ENCODE results near the gene TMEM234.
A peak's percentile ranks its signal among the peaks of the same experiment; 100 is the strongest.

TMEM234 gene

DNA sequence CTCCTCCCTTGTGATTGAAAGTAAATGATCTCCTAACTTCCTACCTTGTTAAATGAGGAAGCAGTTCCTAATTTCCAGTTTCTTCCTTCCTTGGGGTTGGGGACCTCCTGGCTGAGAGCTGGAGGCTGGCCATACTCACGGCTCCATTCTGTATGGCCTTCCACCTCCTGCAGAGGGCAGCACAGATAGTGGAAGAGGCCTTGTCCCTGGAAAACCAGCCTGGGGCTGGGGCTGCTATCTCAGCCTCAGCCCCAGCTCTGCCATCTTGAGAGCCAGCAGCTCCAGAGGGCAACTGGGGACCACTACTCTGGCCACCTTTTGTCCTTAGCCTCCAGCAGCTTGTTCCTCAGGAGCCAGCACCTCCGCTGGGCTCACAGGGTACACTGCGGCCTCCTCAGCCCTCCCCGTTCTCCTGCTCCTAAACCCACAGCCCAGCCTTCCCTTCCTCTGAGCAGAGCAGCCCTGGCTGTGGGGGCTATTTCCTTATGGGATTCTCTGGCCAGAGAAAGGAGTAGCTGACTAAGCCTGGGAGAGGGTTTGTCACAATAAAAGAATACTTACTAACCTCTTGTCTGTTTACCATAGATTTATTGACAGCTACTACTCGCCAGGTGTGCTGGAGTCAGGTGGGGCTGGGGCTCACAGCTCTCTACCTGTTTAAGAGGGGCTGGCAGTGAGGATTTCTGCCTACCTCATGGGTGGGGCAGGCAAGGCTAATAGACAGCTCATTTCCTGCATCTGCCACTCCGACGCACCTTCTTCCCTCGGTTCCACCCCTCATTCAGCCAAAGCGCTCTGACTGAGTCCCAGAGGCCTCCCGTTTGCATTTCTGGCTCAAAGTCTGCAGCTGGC is 6.3 kb downstream of the TMEM234 start:
- TF ChIP-seq L3MBTL2 (conservative IDR thresholded peaks at IDR 0.05) (no peak), HDGF (IDR thresholded peaks at IDR 0.05; ENCODE audit: borderline replicate concordance) (0 out of 2 replicates have a peak, but pooled peaks have one; percentile 12)
- TF ChIP-seq, protein P1, sequence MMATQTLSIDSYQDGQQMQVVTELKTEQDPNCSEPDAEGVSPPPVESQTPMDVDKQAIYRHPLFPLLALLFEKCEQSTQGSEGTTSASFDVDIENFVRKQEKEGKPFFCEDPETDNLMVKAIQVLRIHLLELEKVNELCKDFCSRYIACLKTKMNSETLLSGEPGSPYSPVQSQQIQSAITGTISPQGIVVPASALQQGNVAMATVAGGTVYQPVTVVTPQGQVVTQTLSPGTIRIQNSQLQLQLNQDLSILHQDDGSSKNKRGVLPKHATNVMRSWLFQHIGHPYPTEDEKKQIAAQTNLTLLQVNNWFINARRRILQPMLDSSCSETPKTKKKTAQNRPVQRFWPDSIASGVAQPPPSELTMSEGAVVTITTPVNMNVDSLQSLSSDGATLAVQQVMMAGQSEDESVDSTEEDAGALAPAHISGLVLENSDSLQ (IDR thresholded peaks at IDR 0.05): no peak
- DNase-seq (ENCODE audit: extremely low spot score): peak; percentile 87
- CTCF ChIA-PET: interaction anchor here (0.5 to 1.7 kb wide), 20 partner anchors 8 to 370 kb away, joined by 3 to 7 read pairs (median 4); partner anchors contain the start of genes CCDC28B, IQCC and TXLNA
- POLR2A ChIA-PET: interaction anchor here (0.9 to 3.0 kb wide), 9 partner anchors 10 to 143 kb away, joined by 3 to 21 read pairs (median 3); partner anchors contain the start of genes CCDC28B, IQCC, TMEM39B and TXLNA

DNA sequence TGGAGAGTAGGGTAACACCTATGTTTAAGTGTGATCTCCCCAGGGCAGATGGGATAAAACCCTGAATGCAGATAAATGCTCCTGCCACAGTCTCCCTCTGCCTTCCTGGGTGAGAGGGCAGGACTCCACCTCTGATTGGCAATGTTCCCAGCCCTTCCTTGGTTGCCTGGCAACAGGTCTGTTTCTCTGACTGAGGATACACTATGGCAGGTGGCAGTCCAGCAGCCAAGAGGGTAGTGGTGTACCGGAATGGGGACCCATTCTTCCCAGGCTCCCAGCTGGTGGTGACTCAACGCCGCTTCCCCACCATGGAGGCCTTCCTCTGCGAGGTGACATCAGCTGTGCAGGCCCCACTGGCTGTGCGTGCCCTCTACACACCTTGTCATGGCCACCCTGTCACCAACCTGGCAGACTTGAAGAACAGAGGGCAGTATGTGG is 13.2 kb downstream of the TMEM234 start, which contains the start of gene DCDC2B:
DCDC2B (plus strand) TSS at position 199 of the 438 bp plus-strand sequence; CDS start at position 204, 5 bp downstream.
- no peak for DNase-seq (ENCODE audit: extremely low spot score)
- CTCF ChIA-PET: interaction anchor here (0.9 kb wide), 1 partner anchor 39 kb away, joined by 3 read pairs; no protein-coding TSS in a partner anchor
- POLR2A ChIA-PET: interaction anchor here (0.7 to 1.4 kb wide), 3 partner anchors 9 to 13 kb away, joined by 3 to 5 read pairs (median 3); partner anchors contain the start of genes CCDC28B, EIF3I and TMEM234
- TF ChIP-seq SUZ12 (IDR thresholded peaks at IDR 0.05): no peak

DNA sequence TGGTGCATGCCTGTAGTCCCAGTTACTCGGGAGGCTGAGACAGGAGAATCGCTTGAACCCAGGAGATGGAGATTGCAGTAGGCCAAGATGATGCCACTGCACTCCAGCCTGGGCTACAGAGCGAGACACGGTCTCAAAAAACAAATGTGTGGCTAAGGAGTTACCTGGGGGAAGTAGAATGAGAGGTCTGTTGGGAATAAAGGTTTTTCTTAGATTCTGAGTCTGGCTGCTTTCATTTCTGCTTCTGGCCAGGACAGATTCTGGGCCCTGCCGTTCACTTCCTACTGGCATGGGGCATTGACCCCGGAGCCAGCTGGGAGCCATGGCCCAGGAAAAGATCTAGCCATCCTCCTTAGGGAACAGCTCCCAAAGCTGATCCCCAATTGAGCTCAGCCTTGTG is 13.7 kb downstream of the TMEM234 start:
- no peak for TF ChIP-seq HDGF (IDR thresholded peaks at IDR 0.05; ENCODE audit: borderline replicate concordance)
- TF ChIP-seq ARNT (IDR thresholded peaks at IDR 0.05): no peak
- TF ChIP-seq SUZ12 (IDR thresholded peaks at IDR 0.05): no peak
- TF ChIP-seq NFRKB (IDR thresholded peaks at IDR 0.05): no peak
- no peak for TF ChIP-seq ZNF384 (IDR thresholded peaks at IDR 0.05)
- no peak for TF ChIP-seq L3MBTL2 (conservative IDR thresholded peaks at IDR 0.05)
- no peak for TF ChIP-seq FOXM1 (IDR thresholded peaks at IDR 0.05; ENCODE audit: borderline replicate concordance)
- no peak for TF ChIP-seq ELF4 (IDR thresholded peaks at IDR 0.05)
- DNase-seq (ENCODE audit: extremely low spot score): no peak
- CTCF ChIA-PET: interaction anchor here (0.9 kb wide), 1 partner anchor 40 kb away, joined by 3 read pairs; no protein-coding TSS in a partner anchor
- POLR2A ChIA-PET: interaction anchor here (1.1 to 1.4 kb wide), 2 partner anchors 8 to 14 kb away, joined by 3 to 5 read pairs; partner anchors contain the start of genes CCDC28B, EIF3I and TMEM234

DNA sequence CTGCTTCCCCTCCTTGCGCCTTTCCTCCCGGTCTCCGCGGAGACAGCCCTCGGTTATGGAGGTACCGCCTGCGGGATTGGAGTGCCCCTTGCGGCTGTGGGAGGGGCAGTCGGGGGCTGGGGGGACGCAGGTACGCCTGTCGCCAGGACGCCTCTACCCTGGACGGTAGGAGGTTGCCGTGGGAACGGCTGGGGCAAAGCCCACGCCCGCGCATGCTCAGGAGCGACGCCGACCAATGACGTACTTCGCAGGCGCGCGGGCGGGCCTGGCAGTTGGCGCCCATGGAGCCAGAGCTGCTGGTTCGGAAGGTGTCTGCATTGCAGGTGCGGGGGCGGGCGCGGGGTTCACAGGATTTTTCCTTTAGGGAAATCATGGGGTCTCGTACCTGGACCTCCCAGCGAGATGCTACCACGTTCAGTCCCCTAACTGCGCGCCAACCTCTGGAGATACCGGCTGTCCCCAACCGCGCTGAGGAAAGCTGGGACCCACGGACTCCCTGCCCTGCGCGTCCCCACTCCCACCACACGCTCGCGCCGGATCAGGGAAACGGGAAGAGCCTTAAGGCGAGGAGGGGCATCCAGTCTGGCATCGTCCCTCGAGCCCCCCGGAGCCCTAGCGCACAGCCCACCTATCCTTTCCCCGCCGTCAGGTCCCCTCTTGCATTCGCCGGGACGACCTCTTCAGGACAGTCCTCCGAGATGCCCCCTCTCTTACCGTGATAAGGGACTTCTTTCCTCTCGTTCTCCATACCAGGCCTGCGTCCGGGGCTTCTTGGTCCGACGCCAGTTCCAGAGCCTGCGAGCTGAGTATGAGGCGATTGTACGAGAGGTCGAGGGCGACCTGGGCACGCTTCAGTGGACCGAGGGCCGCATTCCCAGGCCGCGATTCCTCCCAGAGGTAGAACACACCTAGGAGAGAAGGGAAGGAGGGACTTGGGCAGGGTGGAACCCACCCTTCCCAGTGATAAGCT is 16.5 kb downstream of the TMEM234 start, which contains the start of gene IQCC:
IQCC (plus strand) TSS at position 271 of the 970 bp plus-strand sequence; CDS start at position 282, 11 bp downstream.
- DNase-seq (ENCODE audit: extremely low spot score): peak; percentile 99
- ChIA-PET CTCF (interaction anchor here (0.6 to 1.3 kb wide), 4 partner anchors 10 to 228 kb away, joined by 3 read pairs; no protein-coding TSS in a partner anchor), POLR2A (interaction anchor here (0.6 to 2.2 kb wide), 11 partner anchors 10 to 145 kb away, joined by 3 to 21 read pairs (median 3); partner anchors contain the start of genes EIF3I, TMEM234 and TXLNA)

DNA sequence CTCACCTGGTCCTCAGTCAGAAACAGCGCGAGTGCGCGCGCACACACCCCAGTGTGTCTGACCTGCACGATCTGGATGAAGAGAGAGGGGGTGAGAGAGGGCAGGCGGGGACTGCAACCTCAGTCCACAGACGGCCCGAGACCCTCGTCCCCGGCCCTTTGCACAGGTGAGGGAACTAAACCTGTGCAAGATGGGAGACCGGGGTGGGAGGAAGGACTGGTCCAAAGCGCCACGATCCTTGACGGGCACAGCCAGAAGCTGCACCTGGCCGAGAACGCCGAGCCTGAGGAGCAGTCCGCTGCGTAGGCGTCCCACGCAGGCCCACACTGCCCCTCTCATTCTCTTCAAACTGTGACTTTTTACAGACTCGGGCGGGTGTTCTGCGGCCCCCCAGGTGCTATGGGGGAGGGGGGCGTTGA is 17.2 kb downstream of the TMEM234 start:
- POLR2A ChIA-PET: interaction anchor here (0.6 to 2.2 kb wide), 9 partner anchors 10 to 146 kb away, joined by 3 to 21 read pairs (median 6); partner anchors contain the start of genes EIF3I, TMEM234 and TXLNA
- TF ChIP-seq FOXK2 (IDR thresholded peaks at IDR 0.05): no peak
- no peak for TF ChIP-seq L3MBTL2 (conservative IDR thresholded peaks at IDR 0.05)
- no peak for TF ChIP-seq BHLHE40 (IDR thresholded peaks at IDR 0.05; ENCODE audit: borderline replicate concordance)
- no peak for TF ChIP-seq NFRKB (IDR thresholded peaks at IDR 0.05)
- TF ChIP-seq TARDBP (IDR thresholded peaks at IDR 0.05): no peak
- TF ChIP-seq HDGF (IDR thresholded peaks at IDR 0.05; ENCODE audit: borderline replicate concordance): no peak
- TF ChIP-seq FOXA1 (IDR thresholded peaks at IDR 0.05): no peak
- TF ChIP-seq, protein P1 (IDR thresholded peaks at IDR 0.05): no peak
- TF ChIP-seq SP1 (IDR thresholded peaks at IDR 0.05): no peak
- TF ChIP-seq ELF4 (IDR thresholded peaks at IDR 0.05): no peak
- no peak for TF ChIP-seq ARNT (IDR thresholded peaks at IDR 0.05)
- no peak for TF ChIP-seq LEF1 (IDR thresholded peaks at IDR 0.05; ENCODE audit: borderline replicate concordance)
- no peak for TF ChIP-seq CTBP1 (IDR thresholded peaks at IDR 0.05; ENCODE audit: borderline replicate concordance)
- no peak for TF ChIP-seq SUZ12 (IDR thresholded peaks at IDR 0.05)
- TF ChIP-seq ZNF384 (IDR thresholded peaks at IDR 0.05): no peak
- no peak for TF ChIP-seq FOXM1 (IDR thresholded peaks at IDR 0.05; ENCODE audit: borderline replicate concordance)
- CTCF ChIA-PET: interaction anchor here (0.6 to 1.3 kb wide), 2 partner anchors 11 to 12 kb away, joined by 3 read pairs; no protein-coding TSS in a partner anchor
- no peak for DNase-seq (ENCODE audit: extremely low spot score)

More for the DNA sequence above, 16.5 kb downstream of the TMEM234 start, which contains the start of gene IQCC:
- no peak for TF ChIP-seq TARDBP (IDR thresholded peaks at IDR 0.05)
- peak; percentile 25; the same call in 1 of the 2 replicates for TF ChIP-seq ELF4 (IDR thresholded peaks at IDR 0.05)
- TF ChIP-seq L3MBTL2 (conservative IDR thresholded peaks at IDR 0.05): peak; percentile 55; the same call in 1 of the 2 replicates
- TF ChIP-seq FOXA1 (IDR thresholded peaks at IDR 0.05): no peak
